Mesenchymal stem cell (in vitro differentiated cells and primary cell): Measurements from ENCODE around the gene CLINT1.

ENCODE experiments used
- DNase-seq: peaks from one replicate; pipeline ENCODE4 v3.0.0-alpha.2; 2013
- H2AFZ ChIP-seq: one replicate; pipeline ENCODE4 v1.6.1; 2013; ENCODE audit warnings: low read depth, mild to moderate bottlenecking, control low read depth, inconsistent platforms, low read length, moderate library complexity
- H2AK5ac ChIP-seq: 2 replicates; pipeline ENCODE4 v1.6.1; 2013; ENCODE audit warnings: low read length, moderate library complexity, mild to moderate bottlenecking, inconsistent platforms; ENCODE audit not compliant: severe bottlenecking
- H2BK120ac ChIP-seq: one replicate; pipeline ENCODE4 v1.6.1; 2013; ENCODE audit warnings: low read depth, mild to moderate bottlenecking, inconsistent platforms, low read length, moderate library complexity
- H2BK12ac ChIP-seq, 2 experiments: one replicate each; pipeline ENCODE4 v1.6.1; 2013; ENCODE audit warnings: inconsistent platforms in 2 of 2, low read length in 2 of 2, mild to moderate bottlenecking in 2 of 2, moderate library complexity in 2 of 2, control low read depth in 1 of 2
- H2BK15ac ChIP-seq: one replicate; pipeline ENCODE4 v1.6.1; 2013; ENCODE audit warnings: mild to moderate bottlenecking, low read depth, inconsistent platforms; ENCODE audit not compliant: poor library complexity, severe bottlenecking
- H2BK5ac ChIP-seq: 2 replicates; pipeline ENCODE4 v1.6.1; 2013; ENCODE audit warnings: low read depth, mild to moderate bottlenecking, low read length, control low read depth, inconsistent platforms; ENCODE audit not compliant: poor library complexity, severe bottlenecking
- H3K14ac ChIP-seq, 2 experiments: one replicate each; pipeline ENCODE4 v1.6.1; 2013; ENCODE audit warnings: inconsistent platforms in 2 of 2, low read length in 2 of 2, control low read depth in 1 of 2, mild to moderate bottlenecking in 1 of 2, moderate library complexity in 1 of 2
- H3K18ac ChIP-seq, 2 experiments: one replicate each; pipeline ENCODE4 v1.6.1; 2013; ENCODE audit warnings: inconsistent platforms in 2 of 2, low read length in 2 of 2, control low read depth in 1 of 2, low read depth in 1 of 2, mild to moderate bottlenecking in 1 of 2
- H3K23ac ChIP-seq, 2 experiments: one replicate each; pipeline ENCODE4 v1.6.1; 2013; ENCODE audit warnings: inconsistent platforms in 2 of 2, low read length in 2 of 2, mild to moderate bottlenecking in 2 of 2, moderate library complexity in 2 of 2, control low read depth in 1 of 2
- H3K27ac ChIP-seq: 2 replicates; pipeline ENCODE4 v1.5.1; 2013; ENCODE audit warnings: mild to moderate bottlenecking, moderate library complexity, low read length, control low read depth, inconsistent platforms; ENCODE audit not compliant: poor library complexity, severe bottlenecking
- H3K27me3 ChIP-seq, 2 experiments: 2 replicates each; pipeline versions ENCODE4 v1.6.1 to v1.7.0; 2013; ENCODE audit warnings: low read length in 2 of 2, mild to moderate bottlenecking in 2 of 2, moderate library complexity in 2 of 2, control low read depth in 1 of 2, inconsistent platforms in 1 of 2; ENCODE audit not compliant: control insufficient read depth in 1 of 2, insufficient read depth in 1 of 2
- H3K36me3 ChIP-seq, 2 experiments: 2 replicates each; pipeline versions ENCODE4 v1.6.1 to v1.7.0; 2013; ENCODE audit warnings: low read length in 2 of 2, control low read depth in 1 of 2, inconsistent platforms in 1 of 2, low read depth in 1 of 2, mild to moderate bottlenecking in 1 of 2; ENCODE audit not compliant: insufficient read depth in 2 of 2, control insufficient read depth in 1 of 2
- H3K4ac ChIP-seq, 2 experiments: one replicate each; pipeline ENCODE4 v1.6.1; 2013; ENCODE audit warnings: inconsistent platforms in 2 of 2, low read length in 2 of 2, mild to moderate bottlenecking in 2 of 2, moderate library complexity in 2 of 2, control low read depth in 1 of 2, low read depth in 1 of 2
- H3K4me1 ChIP-seq: 2 replicates; pipeline ENCODE4 v1.6.1; 2013; ENCODE audit warnings: low read depth, low read length, control low read depth; ENCODE audit not compliant: control insufficient read depth, insufficient read depth
- H3K4me2 ChIP-seq: 2 replicates; pipeline ENCODE4 v1.6.1; 2013; ENCODE audit warnings: low read length, mild to moderate bottlenecking, inconsistent platforms; ENCODE audit not compliant: poor library complexity, severe bottlenecking
- H3K4me3 ChIP-seq, 2 experiments: 2 replicates each; pipeline versions ENCODE4 v1.5.1 to v1.7.0; 2013; ENCODE audit warnings: low read length in 2 of 2, mild to moderate bottlenecking in 2 of 2, control low read depth in 1 of 2, low read depth in 1 of 2; ENCODE audit not compliant: insufficient read depth in 1 of 2
- H3K79me1 ChIP-seq: replicated peaks from 2 replicates; pipeline ENCODE4 v1.6.1; 2013; ENCODE audit warnings: mild to moderate bottlenecking, control low read depth, low read length, inconsistent platforms; ENCODE audit not compliant: poor library complexity, severe bottlenecking
- H3K9ac ChIP-seq: 2 replicates; pipeline ENCODE4 v1.7.0; 2013; ENCODE audit warnings: mild to moderate bottlenecking, low read length, moderate library complexity
- H3K9me3 ChIP-seq: 2 replicates; pipeline ENCODE4 v1.7.0; 2013; ENCODE audit warnings: mild to moderate bottlenecking, low read length; ENCODE audit not compliant: control insufficient read depth
- H4K8ac ChIP-seq: one replicate; pipeline ENCODE4 v1.6.1; 2013; ENCODE audit warnings: inconsistent platforms, mild to moderate bottlenecking, low read length, moderate library complexity
- H4K91ac ChIP-seq: one replicate; pipeline ENCODE4 v1.6.1; 2013; ENCODE audit warnings: mild to moderate bottlenecking, low read length, inconsistent platforms
- WGBS: methylation state at CpG from one replicate; pipeline ENCODE4 v1.1.7; 2013; ENCODE audit warnings: mixed read lengths; 5-methylcytosine and 5-hydroxymethylcytosine counted together

The CLINT1 gene

GRCh38 chr5:157778121-157778805, 80.7 kb downstream of the CLINT1 start:
- Histone ChIP-seq H3K4me2 (no peak overlapping the region), H3K9me3 (no peaks in the 10 kb centered on the region), H2AK5ac (no peak overlapping the region), H4K91ac (no peak overlapping the region), H2AFZ (no peak overlapping the region), H4K8ac (no peak overlapping the region), H3K9ac (no peak overlapping the region), H3K79me1 (no peaks in the 10 kb centered on the region), H2BK12ac (no peak overlapping the region), H3K4me3 (no peak overlapping the region), H2BK5ac (no peak overlapping the region), H2BK120ac (no peak overlapping the region), H3K18ac (no peak overlapping the region), H3K36me3 (no peaks in the 10 kb centered on the region), H3K14ac (no peak overlapping the region), H3K27ac (no peak overlapping the region), H2BK15ac (no peak overlapping the region), H3K4me1 (peaks cover 1% of the 10 kb centered on the region), H3K23ac (no peak overlapping the region), H3K27me3 (peaks cover 0 to 4% of the 10 kb centered on the region in 2 experiments), H3K4ac (no peak overlapping the region)
- no peak for DNase-seq
- 92% methylated on average over 8 of the region's 8 CpGs for WGBS

GRCh38 chr5:157772127-157772526, 86.8 kb downstream of the CLINT1 start:
- H3K27ac ChIP-seq: no peak overlapping the region
- H4K8ac ChIP-seq: no peak overlapping the region
- H3K14ac ChIP-seq: no peak overlapping the region
- H2BK12ac ChIP-seq: no peak overlapping the region
- H3K4ac ChIP-seq: no peak overlapping the region
- H3K4me1 ChIP-seq: peaks cover 3% of the 10 kb centered on the region
- no peak overlapping the region for H2BK120ac ChIP-seq
- H3K27me3 ChIP-seq: peaks cover 0 to 4% of the 10 kb centered on the region in 2 experiments
- no peak overlapping the region for H3K4me3 ChIP-seq
- WGBS: 91% methylated on average over 10 of the region's 10 CpGs
- no peaks in the 10 kb centered on the region for H3K79me1 ChIP-seq
- H2BK5ac ChIP-seq: no peak overlapping the region
- H3K18ac ChIP-seq: no peak overlapping the region
- no peak overlapping the region for H3K9ac ChIP-seq
- no peak overlapping the region for H2BK15ac ChIP-seq
- no peak overlapping the region for H2AK5ac ChIP-seq
- no peaks in the 10 kb centered on the region for H3K36me3 ChIP-seq
- no peaks in the 10 kb centered on the region for H3K9me3 ChIP-seq
- H2AFZ ChIP-seq: no peak overlapping the region
- no peak overlapping the region for H4K91ac ChIP-seq
- DNase-seq: no peak
- no peak overlapping the region for H3K4me2 ChIP-seq
- H3K23ac ChIP-seq: no peak overlapping the region

DNA sequence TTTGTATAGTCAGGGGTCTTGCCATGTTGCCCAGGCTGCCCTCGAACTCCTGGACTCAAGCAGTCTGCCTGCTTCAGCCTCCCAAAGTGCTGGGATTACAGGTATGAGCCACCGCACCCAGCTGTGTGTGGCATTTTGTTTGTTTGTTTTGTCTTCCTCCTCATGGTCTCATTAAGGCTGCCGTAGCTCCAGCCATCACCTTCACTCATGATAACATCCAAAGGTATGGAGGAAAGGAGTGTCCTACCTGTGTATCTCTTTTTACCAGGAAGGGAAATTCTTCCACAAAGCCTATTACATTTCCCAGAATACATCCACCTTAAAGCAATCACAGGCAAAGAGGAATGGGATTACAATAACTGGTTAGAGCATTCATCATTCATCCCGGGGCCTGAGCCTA, 88.3 kb downstream of the CLINT1 start:
- H3K79me1 ChIP-seq: no peaks in the 10 kb centered on the region
- peaks cover 0 to 4% of the 10 kb centered on the region in 2 experiments for H3K27me3 ChIP-seq
- no peaks in the 10 kb centered on the region for H3K9me3 ChIP-seq
- no peak overlapping the region for H3K4ac ChIP-seq
- no peak overlapping the region for H4K8ac ChIP-seq
- no peak overlapping the region for H3K14ac ChIP-seq
- no peak overlapping the region for H2BK120ac ChIP-seq
- DNase-seq: no peak
- peaks cover 3% of the 10 kb centered on the region for H3K4me1 ChIP-seq
- H3K9ac ChIP-seq: no peak overlapping the region
- H3K4me2 ChIP-seq: no peak overlapping the region
- no peak overlapping the region for H3K23ac ChIP-seq
- H2BK15ac ChIP-seq: no peak overlapping the region
- 77% methylated on average over 2 of the region's 4 CpGs for WGBS
- H2BK5ac ChIP-seq: no peak overlapping the region
- H3K4me3 ChIP-seq: no peak overlapping the region
- H2AFZ ChIP-seq: no peak overlapping the region
- no peak overlapping the region for H4K91ac ChIP-seq
- H3K18ac ChIP-seq: no peak overlapping the region
- no peak overlapping the region for H2AK5ac ChIP-seq
- no peak overlapping the region for H2BK12ac ChIP-seq
- no peak overlapping the region for H3K27ac ChIP-seq
- no peaks in the 10 kb centered on the region for H3K36me3 ChIP-seq

DNA sequence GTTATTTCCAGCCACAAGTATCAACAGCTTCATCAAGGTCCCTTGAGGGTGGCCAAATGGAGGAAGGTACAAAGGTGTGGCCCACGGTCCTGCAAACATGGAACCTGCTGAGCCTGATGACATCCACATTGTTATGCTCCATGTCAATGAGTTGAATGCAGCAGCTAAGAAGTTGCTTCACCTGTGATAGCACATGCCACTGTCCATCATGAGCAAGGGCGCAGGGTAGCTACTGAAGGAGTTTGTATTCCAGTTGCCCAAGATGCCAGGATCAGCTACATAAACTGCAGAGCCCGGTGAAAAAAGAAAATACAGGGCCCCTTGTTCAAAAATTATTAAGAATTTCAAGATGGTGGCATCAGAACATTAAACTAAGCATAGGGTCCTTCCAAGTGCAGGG, 91.3 kb downstream of the CLINT1 start:
- H3K27me3 ChIP-seq: no peaks in the 10 kb centered on the region
- no peak overlapping the region for H2AFZ ChIP-seq
- H3K4ac ChIP-seq: no peak overlapping the region
- no peak overlapping the region for H3K23ac ChIP-seq
- H2BK15ac ChIP-seq: no peak overlapping the region
- H2BK120ac ChIP-seq: no peak overlapping the region
- peaks cover 6% of the 10 kb centered on the region for H3K4me1 ChIP-seq
- no peaks in the 10 kb centered on the region for H3K79me1 ChIP-seq
- no peaks in the 10 kb centered on the region for H3K9me3 ChIP-seq
- H4K8ac ChIP-seq: no peak overlapping the region
- H3K18ac ChIP-seq: no peak overlapping the region
- no peak overlapping the region for H3K14ac ChIP-seq
- no peak overlapping the region for H3K4me2 ChIP-seq
- H4K91ac ChIP-seq: no peak overlapping the region
- H3K36me3 ChIP-seq: no peaks in the 10 kb centered on the region
- H2BK12ac ChIP-seq: no peak overlapping the region
- peak overlapping the region; percentile 4 for H3K9ac ChIP-seq
- no peak overlapping the region for H3K4me3 ChIP-seq
- H2AK5ac ChIP-seq: no peak overlapping the region
- H2BK5ac ChIP-seq: no peak overlapping the region
- DNase-seq: no peak
- WGBS: 97% methylated on average over 3 of the region's 3 CpGs
- no peak overlapping the region for H3K27ac ChIP-seq
